ENCODE measurements around the gene CD81.
A peak's percentile ranks its signal among the peaks of the same experiment; 100 is the strongest.

The CD81 gene

GRCh38 chr11:2420502-2421225 is 43.6 kb downstream of the CD81 start:
- peak; percentile 96 for DNase-seq (ENCODE audit: low spot score)
- TF ChIP-seq CTCF (IDR thresholded peaks at IDR 0.05; ENCODE audit: borderline replicate concordance, control extremely low read depth, extremely low read depth, insufficient read depth, missing control alignments), result peak; percentile 96
- in situ Hi-C loops (cut with MboI; ENCODE audit: low sequenced_read_pairs, unreplicated experiment), result loop anchor here (10.0 kb wide), 1 partner anchor 216 kb away; no protein-coding TSS in a partner anchor

- DNase-seq (ENCODE audit: low spot score), result no peak
- TF ChIP-seq CTCF (IDR thresholded peaks at IDR 0.05; ENCODE audit: borderline replicate concordance, control extremely low read depth, extremely low read depth, insufficient read depth, missing control alignments), result no peak
- in situ Hi-C loops (cut with MboI; ENCODE audit: low sequenced_read_pairs, unreplicated experiment), result loop anchor here (10.0 kb wide), 1 partner anchor 217 kb away; no protein-coding TSS in a partner anchor
Measured at GRCh38 chr11:2421226-2421994, 44.3 kb downstream of the CD81 start.

- DNase-seq (ENCODE audit: low spot score), result no peak
- in situ Hi-C loops (cut with MboI; ENCODE audit: low sequenced_read_pairs, unreplicated experiment), result loop anchor here (10.0 kb wide), 1 partner anchor 217 kb away; no protein-coding TSS in a partner anchor
- no peak for TF ChIP-seq CTCF (IDR thresholded peaks at IDR 0.05; ENCODE audit: borderline replicate concordance, control extremely low read depth, extremely low read depth, insufficient read depth, missing control alignments)
Measured at GRCh38 chr11:2421996-2422395, 44.9 kb downstream of the CD81 start.

- no peak for TF ChIP-seq CTCF (IDR thresholded peaks at IDR 0.05; ENCODE audit: borderline replicate concordance, control extremely low read depth, extremely low read depth, insufficient read depth, missing control alignments)
- in situ Hi-C loops (cut with MboI; ENCODE audit: low sequenced_read_pairs, unreplicated experiment), result loop anchor here (10.0 kb wide), 1 partner anchor 218 kb away; no protein-coding TSS in a partner anchor
- no peak for DNase-seq (ENCODE audit: low spot score)
Measured at GRCh38 chr11:2422461-2423156, 45.5 kb downstream of the CD81 start.

- no peak for DNase-seq (ENCODE audit: low spot score)
- in situ Hi-C loops (cut with MboI; ENCODE audit: low sequenced_read_pairs, unreplicated experiment), result loop anchor here (10.0 kb wide), 1 partner anchor 219 kb away; no protein-coding TSS in a partner anchor
Measured at GRCh38 chr11:2423157-2424025, 46.3 kb downstream of the CD81 start.

More at GRCh38 chr11:2423157-2424025, 46.3 kb downstream of the CD81 start:
- no peak for TF ChIP-seq CTCF (IDR thresholded peaks at IDR 0.05; ENCODE audit: borderline replicate concordance, control extremely low read depth, extremely low read depth, insufficient read depth, missing control alignments)

Measured in GM13976 (cell line).